Stimulated activated CD8-positive, alpha-beta memory T cell treated with anti-CD3 and anti-CD28 coated beads, Interleukin-15, amount 100 ng/mL, for 1 hour (primary cell): Measurements from ENCODE around the gene SLC25A52.
"Not testable (repeated sequence)": the region's sequence is repeated elsewhere in the genome, so short reads cannot be mapped to it uniquely, and the experiment has no call there.

Experiments used
- DNase-seq: peaks from one replicate; pipeline ENCODE4 v3.0.0-alpha.2; 2020; ENCODE audit warnings: low read depth

The SLC25A52 gene

DNA sequence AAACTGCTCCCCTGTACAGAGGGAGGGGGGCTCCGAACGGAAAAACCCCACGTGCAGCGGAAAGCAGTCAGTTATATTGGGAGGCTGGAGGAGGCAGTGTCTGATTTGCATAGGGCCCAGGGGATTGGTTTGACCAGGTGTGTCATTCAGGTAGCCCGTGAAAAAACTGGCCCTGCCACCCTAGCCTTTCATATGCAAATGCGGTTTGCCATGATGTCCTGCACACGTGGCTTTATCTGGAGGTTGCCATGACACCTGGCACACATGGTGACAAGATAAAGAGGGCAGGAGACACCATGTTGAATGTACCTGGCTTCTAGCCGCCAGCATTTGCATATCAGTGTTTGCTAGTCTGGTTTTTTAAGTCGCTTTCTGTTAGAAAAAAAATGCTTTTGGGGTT, 20.5 kb downstream of the SLC25A52 start:
- DNase-seq, result no peak

DNA sequence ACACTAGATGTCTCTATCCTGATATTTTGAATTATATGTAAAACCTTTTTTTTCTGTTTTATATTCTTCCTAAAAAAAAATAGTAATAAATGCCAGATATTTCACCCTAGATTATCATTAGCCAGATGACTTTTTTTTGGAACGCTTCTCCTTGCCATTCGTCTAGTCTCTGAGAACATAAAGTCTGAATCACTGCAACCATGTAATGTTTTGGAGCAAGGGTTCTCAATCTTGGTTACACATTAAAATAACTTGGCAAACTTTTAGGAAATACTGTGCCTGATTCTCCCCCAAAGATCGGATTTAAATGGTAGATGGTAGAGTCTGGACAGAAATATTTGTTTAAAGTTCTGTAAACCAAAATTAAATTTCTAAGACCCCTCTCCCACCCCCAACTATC, 21.0 kb downstream of the SLC25A52 start:
- no peak for DNase-seq

DNA sequence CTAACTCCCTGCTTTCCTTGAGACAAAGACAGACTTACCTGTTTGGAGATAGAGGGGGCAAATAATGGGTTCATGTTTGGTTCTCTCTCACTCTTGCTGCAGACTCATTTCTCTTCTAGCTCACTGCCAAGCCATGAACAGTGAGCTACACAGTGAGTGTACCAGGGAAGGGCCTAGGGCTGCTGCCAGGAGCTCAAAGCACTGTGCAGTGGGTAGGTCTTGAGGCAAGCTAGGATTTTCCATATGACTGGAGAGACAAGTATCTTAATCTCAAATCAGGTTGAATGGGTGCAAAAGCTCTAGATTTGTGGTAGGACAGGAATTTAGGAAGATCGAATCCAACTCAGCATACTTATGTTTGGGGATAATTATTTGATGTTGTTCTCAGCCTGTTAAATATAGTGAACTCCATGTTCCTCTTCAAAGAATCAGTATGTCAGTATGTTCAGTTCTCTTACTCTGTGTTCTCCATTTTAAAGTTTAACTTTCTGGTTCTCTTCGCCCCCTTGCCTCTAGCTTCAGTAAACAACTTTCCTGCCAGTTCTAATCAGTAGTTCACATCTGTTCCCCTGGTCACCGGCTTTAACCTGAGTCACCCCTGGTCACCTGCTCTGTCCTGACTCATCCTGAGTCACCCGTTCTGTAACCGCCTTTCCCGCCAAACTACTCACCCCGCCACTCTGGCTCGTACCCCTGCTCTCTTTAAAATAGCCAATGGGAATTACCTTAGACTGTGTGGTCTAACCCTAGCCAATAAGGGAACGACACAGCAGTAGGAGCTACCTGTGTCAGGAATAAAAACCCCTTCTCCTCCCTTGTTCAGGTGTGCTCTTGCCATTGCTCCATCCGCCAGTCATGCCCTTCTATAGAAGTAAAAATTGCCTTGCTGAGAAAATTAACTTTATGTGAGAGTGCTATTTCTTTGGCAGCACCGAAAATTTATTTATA, 21.9 kb downstream of the SLC25A52 start:
- no peak for DNase-seq

DNA sequence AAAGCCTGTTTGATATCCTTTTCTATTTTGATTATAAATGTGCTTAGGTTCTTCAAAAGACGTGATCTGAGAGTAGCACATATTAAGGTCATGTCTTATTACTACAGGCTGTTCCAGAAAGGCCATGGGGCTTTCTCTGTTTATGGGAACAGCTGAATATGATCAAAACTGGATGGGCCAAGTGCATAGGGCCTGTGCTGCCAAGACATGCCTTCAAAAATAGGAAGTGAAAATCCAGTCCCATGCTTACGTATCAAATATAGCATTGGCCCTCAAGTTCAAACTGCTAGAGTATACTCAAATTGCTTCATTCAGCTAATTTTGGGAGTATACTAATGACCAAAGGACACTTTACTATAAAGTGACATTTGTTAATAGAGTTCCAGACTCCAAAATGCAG, 24.1 kb downstream of the SLC25A52 start:
- DNase-seq, result no peak

DNA sequence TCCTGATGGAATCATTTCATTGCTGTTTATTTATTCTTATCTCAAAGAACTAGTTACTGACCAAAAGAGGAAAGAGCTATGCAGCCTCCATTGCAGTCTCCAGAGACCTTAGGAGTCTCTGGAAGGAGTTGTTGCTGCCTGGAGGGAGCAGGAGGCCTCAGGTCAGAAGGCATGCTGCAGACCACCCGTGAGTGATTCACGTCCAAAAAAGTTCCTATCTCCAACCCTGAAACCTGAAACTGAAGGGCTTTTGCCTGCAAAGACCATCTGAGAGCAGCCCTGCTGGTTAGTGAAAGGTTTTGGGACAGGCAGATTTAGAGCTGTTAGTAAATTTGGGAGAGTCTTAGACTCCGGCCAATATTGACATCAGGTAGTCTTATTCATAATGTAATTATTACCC, 29.1 kb downstream of the SLC25A52 start:
- DNase-seq, result no peak

DNA sequence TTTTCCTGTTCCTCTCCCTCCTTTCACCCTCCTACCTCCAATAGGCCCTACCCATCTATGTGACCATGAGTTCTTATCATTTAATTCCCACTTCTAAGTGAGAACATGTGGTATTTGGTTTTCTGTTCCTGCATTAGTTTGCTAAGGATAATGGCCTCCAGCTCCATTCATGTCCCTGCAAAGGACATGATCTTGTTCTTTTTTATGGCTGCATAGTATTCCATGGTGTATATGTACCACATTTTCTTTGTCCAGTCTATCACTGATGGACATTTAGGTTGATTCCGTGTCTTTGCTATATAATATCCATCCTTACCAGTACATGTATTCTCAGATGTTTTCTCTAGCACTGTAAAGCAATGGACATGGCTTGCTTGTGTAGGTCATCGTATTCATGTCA, 31.5 kb downstream of the SLC25A52 start:
- DNase-seq, result not testable (repeated sequence)

DNA sequence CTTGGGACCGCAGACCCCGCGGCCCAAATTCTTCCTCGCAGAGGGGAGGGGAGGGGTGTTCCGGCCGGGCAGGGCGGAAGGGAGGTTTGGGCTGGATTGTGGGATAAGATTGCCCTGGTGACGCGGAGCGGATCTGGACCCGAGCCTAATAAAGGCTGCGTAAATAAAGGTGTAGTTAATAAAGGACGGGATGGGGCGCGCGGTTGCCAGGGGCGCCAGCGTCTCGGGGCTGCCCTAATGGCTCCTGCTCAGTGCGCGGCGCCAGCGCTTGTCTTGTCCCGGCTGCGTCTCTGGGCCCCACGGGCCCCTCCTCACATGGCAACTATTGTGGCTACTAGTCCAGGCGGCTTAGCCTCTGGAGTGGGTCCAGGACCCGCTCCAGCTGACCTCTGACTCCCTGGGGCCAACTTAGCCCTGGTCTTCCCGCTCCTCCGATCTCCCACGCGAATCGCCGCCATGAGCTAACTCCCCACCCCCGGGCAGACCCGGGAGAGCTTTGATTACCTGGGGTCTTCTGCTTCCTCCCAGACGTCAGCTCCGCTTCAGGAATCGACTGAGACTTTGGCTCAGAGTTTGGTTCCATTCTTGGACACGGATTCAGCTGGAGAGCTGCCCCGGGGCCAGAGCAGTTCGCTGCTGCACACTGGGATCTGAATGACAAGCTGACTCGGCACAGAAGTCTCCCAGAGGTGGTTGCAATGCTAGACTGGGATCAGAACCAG, 36.5 kb downstream of the SLC25A52 start:
- no peak for DNase-seq

DNA sequence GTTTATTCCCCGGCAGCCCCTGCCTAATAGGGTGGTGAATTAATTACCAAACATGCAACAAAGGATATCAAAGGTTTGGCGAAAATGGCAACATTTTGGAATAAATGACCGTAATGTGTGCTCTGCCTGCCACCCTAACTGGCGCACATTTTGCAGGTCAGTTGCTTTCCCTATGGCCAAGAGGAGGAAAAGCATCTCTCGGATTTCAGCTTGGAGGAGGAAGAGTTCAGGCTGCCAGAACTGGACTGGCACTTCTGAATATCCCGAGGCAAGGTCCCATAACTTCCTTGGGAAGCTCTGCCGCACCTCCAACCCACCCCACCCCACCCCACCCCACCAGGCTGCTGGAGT, 37.1 kb downstream of the SLC25A52 start:
- no peak for DNase-seq

DNA sequence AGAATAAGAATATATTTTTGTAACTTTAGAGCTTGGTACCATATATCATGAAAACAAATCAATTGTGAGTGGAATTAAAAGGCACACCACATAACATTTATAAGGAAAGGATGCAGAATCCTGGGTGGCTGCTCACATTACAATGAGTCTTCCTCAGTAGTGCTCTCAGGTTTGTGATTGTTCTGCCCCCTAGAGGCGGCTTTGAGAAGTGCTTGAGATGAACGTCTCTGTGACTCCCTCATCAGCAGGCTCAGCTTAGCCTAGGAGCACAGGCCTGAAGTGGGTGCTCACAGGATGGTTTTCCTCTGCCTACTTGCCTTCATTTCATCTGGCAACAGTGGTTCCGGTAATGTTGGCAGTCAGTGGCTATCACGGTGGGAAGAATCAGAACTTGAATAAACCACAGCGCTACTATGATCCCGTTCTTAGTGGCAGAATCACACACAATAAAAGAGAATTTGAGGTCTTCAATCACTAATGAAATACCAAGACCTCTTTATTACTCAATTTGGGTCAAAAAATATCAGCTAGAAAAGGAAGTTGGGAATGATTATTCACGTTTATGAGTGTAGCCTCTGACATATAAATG, 38.2 kb downstream of the SLC25A52 start:
- peak; percentile 45 for DNase-seq

DNA sequence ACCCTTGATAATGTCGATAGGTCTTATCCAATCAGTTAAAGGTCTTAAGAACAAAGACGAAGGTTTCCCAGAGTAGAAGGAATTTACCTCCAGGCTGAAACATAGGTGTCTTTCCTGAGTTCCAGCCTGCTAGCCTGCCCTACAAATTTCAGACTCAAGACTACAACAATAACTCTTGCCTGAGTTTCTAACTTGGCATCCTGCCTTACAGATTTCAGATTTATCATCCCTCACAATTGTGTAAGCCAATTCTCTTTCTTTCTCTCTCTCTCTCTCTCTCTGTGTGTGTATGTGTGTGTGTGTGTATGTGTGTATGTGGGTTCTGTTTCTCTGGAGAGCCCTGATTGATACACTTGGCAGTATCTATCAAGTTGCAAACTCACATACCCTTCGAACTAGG, 39.1 kb downstream of the SLC25A52 start:
- no peak for DNase-seq

DNA sequence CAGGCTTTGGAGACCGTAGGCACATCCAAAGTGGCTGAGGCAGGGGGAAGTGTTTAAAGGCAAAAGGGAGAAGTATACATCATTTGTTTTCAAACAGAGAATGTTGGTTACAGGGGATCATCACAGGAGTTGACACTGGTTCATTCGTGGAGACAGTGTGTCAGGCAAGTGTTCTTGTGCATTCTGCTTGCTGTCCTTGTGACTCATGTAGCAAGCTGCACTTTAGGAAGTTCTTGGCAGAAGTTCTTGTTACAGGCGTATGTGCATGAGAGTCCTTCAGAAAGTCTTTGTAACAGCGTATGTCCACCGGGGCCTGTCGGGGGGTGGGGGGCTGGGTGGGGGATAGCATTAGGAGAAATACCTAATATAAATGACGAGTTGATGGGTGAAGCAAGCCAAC, 39.8 kb downstream of the SLC25A52 start:
- no peak for DNase-seq

DNA sequence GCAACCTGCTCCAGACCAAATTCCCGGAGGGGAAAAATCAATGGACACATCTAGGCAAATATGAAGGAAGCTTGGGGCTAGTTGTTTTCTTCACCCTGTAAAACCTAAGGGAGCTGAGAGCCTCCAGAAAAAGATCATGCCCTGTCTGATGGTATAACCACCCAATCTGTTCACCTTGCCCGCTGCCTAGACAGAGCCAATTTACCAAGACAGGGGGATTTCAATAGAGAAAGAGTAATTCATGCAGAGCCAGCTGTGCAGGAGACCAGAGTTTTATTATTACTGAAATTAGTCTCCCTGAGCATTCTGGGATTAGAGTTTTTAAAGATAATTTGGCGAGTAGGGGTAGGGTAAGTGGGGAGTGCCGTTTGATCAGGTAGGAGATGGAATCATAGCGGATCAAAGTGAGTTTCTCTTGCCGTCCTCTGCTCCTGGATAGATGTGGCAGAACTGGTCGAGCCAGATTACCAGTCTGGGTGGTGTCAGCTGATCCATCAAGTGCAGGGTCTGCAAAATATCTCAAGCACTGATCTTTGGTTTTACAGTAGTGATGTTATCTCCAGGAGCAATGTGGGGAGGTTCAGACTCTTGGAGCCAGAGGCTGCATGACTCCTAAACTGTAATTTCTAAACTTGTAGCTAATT, 41.2 kb downstream of the SLC25A52 start:
- no peak for DNase-seq

DNA sequence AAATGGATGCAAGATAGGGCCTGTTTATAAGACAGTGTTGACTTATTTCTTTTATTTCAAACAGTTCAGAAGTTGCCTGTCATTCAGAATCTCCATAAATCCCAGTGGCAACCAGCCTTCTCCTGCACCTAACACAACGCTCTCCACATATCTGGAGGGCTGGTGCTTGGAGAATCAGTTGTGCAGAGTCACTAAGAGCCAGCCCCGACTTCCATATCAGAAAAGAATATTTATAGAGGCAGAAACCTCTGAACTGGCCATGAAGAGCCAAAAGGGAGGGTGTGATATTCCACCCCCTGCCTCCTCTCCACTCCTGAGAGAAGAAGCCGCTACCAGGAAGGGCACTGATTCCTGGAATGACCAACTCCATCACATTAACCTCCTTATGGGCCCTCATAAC, 42.3 kb downstream of the SLC25A52 start:
- no peak for DNase-seq

DNA sequence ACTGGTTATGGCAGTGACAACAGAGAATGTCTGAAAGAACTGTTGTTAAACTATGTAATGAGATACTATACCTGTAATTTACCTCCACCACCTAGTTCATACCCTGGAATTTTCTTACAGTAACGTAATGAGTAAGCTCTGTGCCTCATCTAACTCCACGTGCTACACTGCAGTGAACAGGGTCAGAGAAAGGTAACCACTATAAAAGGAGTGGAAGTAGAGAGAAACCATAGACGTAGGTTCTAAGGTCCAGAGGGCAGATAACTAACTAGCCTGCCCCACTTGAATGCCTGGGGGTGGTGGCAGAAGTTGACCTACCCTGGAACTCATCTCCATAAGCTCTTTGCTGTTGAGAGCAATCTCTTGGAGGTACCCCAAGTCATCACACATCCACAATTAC, 44.3 kb downstream of the SLC25A52 start:
- no peak for DNase-seq

DNA sequence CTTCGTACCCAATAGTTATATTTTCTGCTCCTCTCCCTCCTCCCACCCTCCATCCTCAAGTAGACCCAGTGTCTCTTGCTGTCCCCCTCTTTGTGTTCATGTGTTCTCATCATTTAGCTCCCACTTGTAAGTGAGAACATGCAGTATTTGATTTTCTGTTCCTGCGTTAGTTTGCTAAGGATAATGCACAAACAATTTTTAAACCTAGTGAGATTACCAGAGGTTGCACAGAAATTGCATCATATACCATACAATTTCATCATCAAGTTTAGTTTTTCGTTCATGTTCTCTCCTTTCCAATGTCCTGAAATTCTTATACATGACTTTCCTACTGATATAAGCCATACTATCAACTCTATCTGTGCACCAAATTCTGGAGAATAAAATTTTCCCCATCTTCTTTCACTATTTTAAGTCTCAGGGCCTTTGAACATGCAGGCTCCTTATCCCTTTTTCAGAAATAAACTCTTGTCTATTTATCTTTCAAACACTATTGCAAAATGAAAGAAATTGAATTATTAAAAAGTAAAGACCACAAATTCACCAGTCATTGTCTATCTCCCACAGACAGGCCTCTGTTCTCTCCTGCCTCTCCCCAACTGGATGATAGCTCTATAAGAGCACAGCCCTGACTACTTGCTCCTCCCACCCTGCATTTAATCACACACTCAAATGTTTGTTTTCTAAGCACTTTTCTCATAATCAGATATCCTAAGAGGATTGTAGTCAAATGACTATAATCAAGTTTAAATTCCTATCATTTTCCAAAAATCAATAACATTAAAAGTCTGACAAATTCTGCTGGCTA, 49.1 kb downstream of the SLC25A52 start:
- no peak for DNase-seq

DNA sequence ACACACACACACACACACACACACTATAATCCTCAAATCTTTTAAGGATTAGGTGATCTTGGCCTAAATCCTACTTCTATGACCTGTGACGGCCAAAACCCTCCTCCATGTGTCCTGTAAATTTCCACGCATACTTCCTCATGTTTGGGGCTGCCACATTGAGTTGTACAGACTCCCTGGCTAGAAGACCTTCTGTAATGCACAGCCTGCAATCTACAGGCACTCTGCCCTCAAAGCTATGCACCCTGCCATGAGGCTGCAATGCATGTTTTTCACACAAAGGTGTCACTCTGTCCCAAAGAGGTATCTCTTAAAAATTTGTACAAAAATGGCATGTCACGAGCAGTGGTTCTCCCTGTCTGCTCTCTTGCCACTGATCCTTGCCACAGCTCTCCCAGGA, 49.9 kb downstream of the SLC25A52 start:
- no peak for DNase-seq
